Panc1 (cell line): ENCODE measurements around the gene ZNF248. TPM values are rescaled to one million over a fixed set of nuclear protein-coding genes. Genes with fewer than 3 reads are reported as not detected.

ENCODE experiments used
- ATAC-seq: fragments of 200-7000 bp; cut with Tn5 transposase; 2 replicates; pipeline ENCODE4 v1.9.1; 2020; ENCODE audit warnings: mild to moderate bottlenecking, moderate library complexity
- BruUV-seq: library from RNA; stranded (reverse); fragments of 400-500 nt; replicated peaks from 2 replicates; lab custom pipeline; 2021; lab: Mats Ljungman, UMichigan
- CTCF ChIA-PET: fragments of 300-600 bp; sonication (Branson Sonifier 250); formaldehyde crosslinking; loops from one replicate; lab custom pipeline; 2022; ENCODE audit warnings: antibody characterized with exemption; lab: Charles Lee
- POLR2A ChIA-PET: fragments of 300-600 bp; sonication (Branson Sonifier 250); formaldehyde crosslinking; loops from one replicate; lab custom pipeline; 2022; ENCODE audit warnings: antibody characterized with exemption; lab: Charles Lee
- DNase-seq: peaks from one replicate; pipeline ENCODE4 v3.0.0-alpha.2; 2010; ENCODE audit warnings: low read depth, low spot score
- H3K27ac ChIP-seq: 2 replicates; pipeline ENCODE4 v1.5.1; 2011; ENCODE audit warnings: mild to moderate bottlenecking, low read length, inconsistent platforms
- H3K27me3 ChIP-seq: fragments of 200-500 bp; sonication (Bioruptor generic); 2 replicates; pipeline ENCODE4 v1.6.0; 2014; ENCODE audit warnings: low read length, inconsistent platforms; ENCODE audit not compliant: control insufficient read depth, insufficient read depth
- H3K36me3 ChIP-seq: fragments of 200-500 bp; sonication (Bioruptor generic); 2 replicates; pipeline ENCODE4 v1.5.1; 2014; ENCODE audit warnings: inconsistent platforms, mild to moderate bottlenecking, low read length, moderate library complexity; ENCODE audit not compliant: control insufficient read depth, insufficient read depth
- H3K4me1 ChIP-seq: 2 replicates; pipeline ENCODE4 v1.5.1; 2011; ENCODE audit warnings: inconsistent platforms, mild to moderate bottlenecking, low read length, moderate library complexity; ENCODE audit not compliant: control insufficient read depth, insufficient read depth
- H3K4me3 ChIP-seq, 2 experiments: 2 replicates each; pipeline ENCODE4 v1.5.1; 2011 to 2012; ENCODE audit warnings: low read depth in 2 of 2, low read length in 2 of 2, mild to moderate bottlenecking in 2 of 2, inconsistent platforms in 1 of 2, moderate library complexity in 1 of 2
- H3K9me3 ChIP-seq: fragments of 200-500 bp; sonication (Bioruptor generic); 2 replicates; pipeline ENCODE4 v1.5.1; 2014; ENCODE audit warnings: low read depth, mild to moderate bottlenecking, inconsistent platforms, low read length, moderate library complexity; ENCODE audit not compliant: control insufficient read depth, insufficient read depth
- POLR2AphosphoS5 ChIP-seq: IDR thresholded peaks from 2 replicates; pipeline ENCODE4 v1.6.1; 2012; ENCODE audit warnings: mild to moderate bottlenecking, low read depth, low read length, moderate library complexity
- SIN3A ChIP-seq: IDR thresholded peaks from 2 replicates; pipeline ENCODE4 v1.6.1; 2012; ENCODE audit warnings: low read depth, mild to moderate bottlenecking, low read length, moderate library complexity, borderline replicate concordance; ENCODE audit not compliant: insufficient read depth
- TCF7L2 ChIP-seq: IDR thresholded peaks from 2 replicates; pipeline ENCODE4 v1.6.1; 2011; ENCODE audit warnings: mild to moderate bottlenecking, low read depth, low read length, inconsistent platforms
- in situ Hi-C: cut with HindIII; loops from 2 replicates; pipeline ENCODE4 v1.10.0; 2016; ENCODE audit warnings: low sequenced_read_pairs, low pct_unique_long_range_greater_than_20kb
- intact Hi-C: fragments of 100-400 bp; cut with micrococcal nuclease; formaldehyde crosslinking; loops from one replicate; pipeline ENCODE4 v1.10.0; 2022; ENCODE audit not compliant: unreplicated experiment
- total RNA-seq: library from RNA; stranded (reverse); gene quantifications from one replicate; pipeline ENCODE4 v1.2.1, GENCODE V29; 2021; ENCODE audit not compliant: unreplicated experiment
- TF ChIP-seq, protein P1 (sequence below), 2 experiments: IDR thresholded peaks; 2 replicates each; pipeline ENCODE4 v1.6.1; 2011 to 2012; ENCODE audit warnings: low read depth in 2 of 2, control low read depth in 1 of 2, low read length in 1 of 2, mild to moderate bottlenecking in 1 of 2, moderate library complexity in 1 of 2; ENCODE audit not compliant: insufficient read depth in 1 of 2
- TF ChIP-seq, protein P2 (sequence below): fragments of 450-650 bp; IDR thresholded peaks from 2 replicates; pipeline ENCODE4 v1.5.1; 2017; ENCODE audit warnings: mild to moderate bottlenecking

The ZNF248 gene
- total RNA-seq, 1 experiment from 2014 or later = 8.1 TPM

DNA sequence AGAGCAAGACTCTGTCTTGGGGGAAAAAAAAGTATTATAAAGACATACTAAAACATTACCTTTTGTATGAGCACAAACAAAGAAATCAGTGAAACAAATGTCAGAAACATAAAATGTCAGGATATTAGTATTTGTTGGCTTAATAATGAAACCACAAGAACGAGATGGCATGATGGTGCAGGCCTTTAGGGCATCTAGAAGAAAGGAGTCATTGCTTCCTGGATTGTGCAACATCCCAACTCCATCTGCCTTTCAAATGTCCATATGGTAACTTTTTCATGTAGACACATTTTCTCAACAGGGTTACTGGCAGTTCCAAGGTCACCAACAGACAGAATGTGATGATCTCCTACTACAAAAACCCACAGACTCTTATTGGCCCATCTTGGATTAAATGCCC, 96.6 kb downstream of the ZNF248 start:
- POLR2A ChIA-PET = no interaction called here
- ATAC-seq = no peak
- H3K4me1 ChIP-seq = no peaks in the 10 kb centered on the region
- no TSS peak for BruUV-seq
- no peak overlapping the region for H3K4me3 ChIP-seq
- DNase-seq = no peak
- CTCF ChIA-PET = no interaction called here
- intact Hi-C loops = no loop called here
- in situ Hi-C loops = no loop called here
- H3K27me3 ChIP-seq = no peaks in the 10 kb centered on the region
- no peaks in the 10 kb centered on the region for H3K36me3 ChIP-seq
- TF ChIP-seq SIN3A (no peak), TCF7L2 (no peak), POLR2AphosphoS5 (no peak)
- TF ChIP-seq, protein P1, sequence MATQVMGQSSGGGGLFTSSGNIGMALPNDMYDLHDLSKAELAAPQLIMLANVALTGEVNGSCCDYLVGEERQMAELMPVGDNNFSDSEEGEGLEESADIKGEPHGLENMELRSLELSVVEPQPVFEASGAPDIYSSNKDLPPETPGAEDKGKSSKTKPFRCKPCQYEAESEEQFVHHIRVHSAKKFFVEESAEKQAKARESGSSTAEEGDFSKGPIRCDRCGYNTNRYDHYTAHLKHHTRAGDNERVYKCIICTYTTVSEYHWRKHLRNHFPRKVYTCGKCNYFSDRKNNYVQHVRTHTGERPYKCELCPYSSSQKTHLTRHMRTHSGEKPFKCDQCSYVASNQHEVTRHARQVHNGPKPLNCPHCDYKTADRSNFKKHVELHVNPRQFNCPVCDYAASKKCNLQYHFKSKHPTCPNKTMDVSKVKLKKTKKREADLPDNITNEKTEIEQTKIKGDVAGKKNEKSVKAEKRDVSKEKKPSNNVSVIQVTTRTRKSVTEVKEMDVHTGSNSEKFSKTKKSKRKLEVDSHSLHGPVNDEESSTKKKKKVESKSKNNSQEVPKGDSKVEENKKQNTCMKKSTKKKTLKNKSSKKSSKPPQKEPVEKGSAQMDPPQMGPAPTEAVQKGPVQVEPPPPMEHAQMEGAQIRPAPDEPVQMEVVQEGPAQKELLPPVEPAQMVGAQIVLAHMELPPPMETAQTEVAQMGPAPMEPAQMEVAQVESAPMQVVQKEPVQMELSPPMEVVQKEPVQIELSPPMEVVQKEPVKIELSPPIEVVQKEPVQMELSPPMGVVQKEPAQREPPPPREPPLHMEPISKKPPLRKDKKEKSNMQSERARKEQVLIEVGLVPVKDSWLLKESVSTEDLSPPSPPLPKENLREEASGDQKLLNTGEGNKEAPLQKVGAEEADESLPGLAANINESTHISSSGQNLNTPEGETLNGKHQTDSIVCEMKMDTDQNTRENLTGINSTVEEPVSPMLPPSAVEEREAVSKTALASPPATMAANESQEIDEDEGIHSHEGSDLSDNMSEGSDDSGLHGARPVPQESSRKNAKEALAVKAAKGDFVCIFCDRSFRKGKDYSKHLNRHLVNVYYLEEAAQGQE (IDR thresholded peaks at IDR 0.05; ENCODE audit: insufficient read depth in 1 of 2, low read depth in 2 of 2, low read length in 1 of 2) = no peak
- TF ChIP-seq, protein P2, sequence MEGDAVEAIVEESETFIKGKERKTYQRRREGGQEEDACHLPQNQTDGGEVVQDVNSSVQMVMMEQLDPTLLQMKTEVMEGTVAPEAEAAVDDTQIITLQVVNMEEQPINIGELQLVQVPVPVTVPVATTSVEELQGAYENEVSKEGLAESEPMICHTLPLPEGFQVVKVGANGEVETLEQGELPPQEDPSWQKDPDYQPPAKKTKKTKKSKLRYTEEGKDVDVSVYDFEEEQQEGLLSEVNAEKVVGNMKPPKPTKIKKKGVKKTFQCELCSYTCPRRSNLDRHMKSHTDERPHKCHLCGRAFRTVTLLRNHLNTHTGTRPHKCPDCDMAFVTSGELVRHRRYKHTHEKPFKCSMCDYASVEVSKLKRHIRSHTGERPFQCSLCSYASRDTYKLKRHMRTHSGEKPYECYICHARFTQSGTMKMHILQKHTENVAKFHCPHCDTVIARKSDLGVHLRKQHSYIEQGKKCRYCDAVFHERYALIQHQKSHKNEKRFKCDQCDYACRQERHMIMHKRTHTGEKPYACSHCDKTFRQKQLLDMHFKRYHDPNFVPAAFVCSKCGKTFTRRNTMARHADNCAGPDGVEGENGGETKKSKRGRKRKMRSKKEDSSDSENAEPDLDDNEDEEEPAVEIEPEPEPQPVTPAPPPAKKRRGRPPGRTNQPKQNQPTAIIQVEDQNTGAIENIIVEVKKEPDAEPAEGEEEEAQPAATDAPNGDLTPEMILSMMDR = no peak
- H3K9me3 ChIP-seq = no peaks in the 10 kb centered on the region
- no peak overlapping the region for H3K27ac ChIP-seq

DNA sequence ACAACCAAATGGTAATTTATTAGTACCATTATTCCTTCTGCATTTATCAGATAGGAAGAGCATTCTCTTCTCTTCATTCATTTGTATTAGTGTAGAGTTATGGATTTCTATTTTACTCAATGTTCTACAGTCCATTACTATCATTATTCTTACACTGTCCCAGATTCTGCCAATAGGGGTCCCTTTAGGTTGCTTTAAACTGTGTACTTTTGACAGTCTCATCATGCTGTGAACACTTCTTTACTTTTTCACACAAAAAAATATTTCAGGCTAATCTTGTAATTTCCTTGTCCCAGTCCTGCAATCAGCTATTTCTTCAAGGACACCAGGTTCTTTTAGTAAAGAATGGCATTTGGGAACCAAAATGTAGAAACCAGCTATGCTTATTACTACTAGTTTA, 99.3 kb downstream of the ZNF248 start:
- in situ Hi-C loops = no loop called here
- Histone ChIP-seq H3K36me3 (no peaks in the 10 kb centered on the region), H3K4me1 (no peaks in the 10 kb centered on the region), H3K4me3 (no peak overlapping the region), H3K27ac (no peak overlapping the region), H3K9me3 (no peaks in the 10 kb centered on the region), H3K27me3 (no peaks in the 10 kb centered on the region)
- intact Hi-C loops = no loop called here
- ChIA-PET POLR2A (no interaction called here), CTCF (no interaction called here)
- BruUV-seq = no TSS peak
- TF ChIP-seq TCF7L2 (no peak), SIN3A (no peak), POLR2AphosphoS5 (no peak)
- TF ChIP-seq, protein P2 = no peak
- TF ChIP-seq, protein P1 (IDR thresholded peaks at IDR 0.05; ENCODE audit: insufficient read depth in 1 of 2, low read depth in 2 of 2, low read length in 1 of 2) = no peak
- ATAC-seq (no peak), DNase-seq (no peak)
